GM12872 (cell line): ENCODE data around the gene DGCR2.

Source experiments
- CTCF ChIP-seq: IDR thresholded peaks from 3 replicates; pipeline ENCODE4 v1.5.1; 2011; ENCODE audit warnings: low read depth, mild to moderate bottlenecking, low read length, moderate library complexity; ENCODE audit not compliant: insufficient read depth

DGCR2 gene

GRCh38 chr22:19038164-19038546 lies 84.1 kb downstream of the DGCR2 start:
- TF ChIP-seq CTCF, result no peak

DNA sequence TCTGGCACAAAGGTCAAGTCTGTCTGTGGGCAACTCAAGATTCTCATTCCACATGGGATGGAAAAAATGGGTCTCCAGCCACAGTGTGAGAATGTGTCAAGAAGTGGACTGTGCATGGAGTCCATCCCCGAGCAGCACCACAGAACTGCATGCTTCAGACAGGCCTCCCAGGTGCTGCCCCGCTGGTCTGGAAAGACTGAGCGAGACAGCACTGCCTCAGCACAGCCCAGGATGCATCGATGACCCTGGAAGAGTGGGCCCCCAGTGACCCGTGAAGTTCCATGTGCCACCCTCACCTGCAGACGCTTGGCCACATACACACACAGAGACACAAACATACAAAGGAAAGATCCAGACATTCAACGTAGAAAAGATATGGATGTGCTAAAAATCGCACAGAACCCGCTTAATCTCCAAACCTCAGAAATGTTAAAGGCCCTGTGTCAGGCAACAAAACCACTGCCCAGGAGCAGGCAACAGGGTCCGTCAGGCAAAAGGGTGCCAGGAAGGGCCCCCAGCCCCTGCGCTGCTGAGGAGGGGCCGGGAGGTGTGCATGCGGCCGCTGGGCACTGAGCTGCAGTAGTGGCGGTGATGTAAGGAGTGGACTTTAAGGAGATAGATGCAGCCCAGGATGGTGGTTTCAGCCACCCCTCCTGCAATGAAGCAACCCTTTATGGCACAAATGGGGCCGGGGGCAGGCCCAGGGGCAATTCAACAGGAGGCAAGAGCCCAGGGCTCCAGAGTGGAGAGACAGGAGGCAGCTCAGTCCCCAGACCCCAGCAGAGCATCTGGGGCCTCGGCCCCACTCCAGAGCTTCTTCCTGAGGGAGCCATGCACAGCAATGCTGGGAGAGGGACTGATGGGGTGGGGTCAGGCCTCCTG lies 84.7 kb downstream of the DGCR2 start:
- no peak for TF ChIP-seq CTCF

DNA sequence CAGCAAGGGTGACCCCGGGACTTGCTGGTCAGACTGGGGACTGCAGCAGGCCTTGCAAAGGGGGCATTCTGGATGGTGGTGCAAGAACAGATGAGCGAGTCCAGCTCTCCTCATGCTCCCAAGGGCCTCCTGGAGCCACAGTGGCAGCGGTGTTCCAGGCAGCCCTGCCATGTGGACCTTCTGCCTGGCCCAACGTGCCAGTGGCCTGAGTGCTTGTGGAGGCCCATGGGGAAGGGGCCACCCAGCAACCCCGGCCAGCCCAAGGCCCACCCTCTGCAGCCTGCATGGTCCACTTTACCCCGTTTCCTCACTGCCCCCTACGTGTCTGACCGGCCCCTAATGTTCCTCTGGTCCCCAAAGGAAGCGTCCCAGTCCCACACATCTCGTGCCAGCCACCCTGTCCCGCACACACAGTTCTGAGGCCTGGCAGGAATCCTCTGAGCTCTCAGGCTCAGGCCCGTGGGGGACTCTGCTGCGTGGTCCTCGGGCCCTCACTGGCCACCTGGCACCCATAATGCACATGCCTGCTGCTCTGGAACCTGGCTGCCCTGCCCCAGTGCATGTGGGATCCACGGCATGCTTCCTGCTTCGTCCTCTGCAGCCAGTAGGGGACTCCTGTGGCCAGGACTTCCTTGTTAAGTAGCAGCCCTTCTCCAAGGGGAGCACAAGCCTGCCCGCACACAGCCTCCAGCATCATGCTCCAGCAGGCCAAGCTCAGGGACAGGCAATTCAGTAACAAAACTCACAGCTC lies 85.5 kb downstream of the DGCR2 start:
- no peak for TF ChIP-seq CTCF

- no peak for TF ChIP-seq CTCF
Observed at GRCh38 chr22:19036229-19036522, 86.0 kb downstream of the DGCR2 start.

GRCh38 chr22:19035474-19036228 lies 86.6 kb downstream of the DGCR2 start:
- TF ChIP-seq CTCF, result no peak

GRCh38 chr22:19022755-19023154 lies 99.5 kb downstream of the DGCR2 start:
- TF ChIP-seq CTCF, result no peak

GRCh38 chr22:19019679-19020032 lies 102.6 kb downstream of the DGCR2 start:
- TF ChIP-seq CTCF, result no peak
